ENCODE data around the gene GGTA1. TPM values are rescaled to one million over a fixed set of nuclear protein-coding genes. Genes with fewer than 3 reads are reported as not detected.

The GGTA1 gene
- polyA plus RNA-seq (2011; rRNA removed) (not detected in 2 replicates), polyA minus RNA-seq (2011; rRNA and poly(A)+ RNA removed) (not detected in 2 replicates)

- Histone ChIP-seq H3K9me3 (ENCODE audit: control insufficient read depth, insufficient read depth, low read length) (no peaks in the 10 kb centered on the region; the same call in 1 of the 2 replicates), H3K27me3 (ENCODE audit: control insufficient read depth, insufficient read depth, low read length) (peaks cover 57% of the 10 kb centered on the region), H3K27ac (ENCODE audit: low read depth, low read length) (no peak within 1 kb of the TSS), H3K4me3 (ENCODE audit: low read depth, low read length) (peak within 1 kb of the TSS; percentile 52)
- POLR2A ChIA-PET: interaction anchor here (1.0 kb wide), 1 partner anchor 30 kb away, joined by 3 read pairs; no protein-coding TSS in a partner anchor
- no peak for TF ChIP-seq CTCF (IDR thresholded peaks at IDR 0.05; ENCODE audit: low read depth, low read length)
- CTCF ChIA-PET: interaction anchor here (0.6 to 1.1 kb wide), 6 partner anchors 14 to 303 kb away, joined by 3 to 9 read pairs (median 3); no protein-coding TSS in a partner anchor
- DNase-seq (ENCODE audit: low read depth, low spot score): no peak
Measured at GRCh38 chr9:121499427-121500164, at the start of gene GGTA1. Gene GGTA1 (minus strand): TSS chr9:121499844. CDS start chr9:121467922, 31,922 bp downstream.

GRCh38 chr9:121548666-121549065 lies 49.0 kb upstream of the GGTA1 start:
- no peak overlapping the region for H3K4me3 ChIP-seq (ENCODE audit: low read depth, low read length)
- H3K27me3 ChIP-seq (ENCODE audit: control insufficient read depth, insufficient read depth, low read length): peaks cover 21% of the 10 kb centered on the region
- H3K9me3 ChIP-seq (ENCODE audit: control insufficient read depth, insufficient read depth, low read length): no peaks in the 10 kb centered on the region
- DNase-seq (ENCODE audit: low read depth, low spot score): no peak
- TF ChIP-seq CTCF (IDR thresholded peaks at IDR 0.05; ENCODE audit: low read depth, low read length): no peak
- ChIA-PET POLR2A (no interaction called here), CTCF (interaction anchor here (0.7 to 2.3 kb wide), 3 partner anchors 23 to 148 kb away, joined by 3 to 19 read pairs (median 8); no protein-coding TSS in a partner anchor)
- no peak overlapping the region for H3K27ac ChIP-seq (ENCODE audit: low read depth, low read length)

- Histone ChIP-seq H3K27ac (ENCODE audit: low read depth, low read length) (no peak overlapping the region), H3K27me3 (ENCODE audit: control insufficient read depth, insufficient read depth, low read length) (peaks cover 9% of the 10 kb centered on the region), H3K9me3 (ENCODE audit: control insufficient read depth, insufficient read depth, low read length) (no peaks in the 10 kb centered on the region), H3K4me3 (ENCODE audit: low read depth, low read length) (peak overlapping the region; percentile 27)
- ChIA-PET POLR2A (interaction anchor here (0.5 to 1.0 kb wide), 6 partner anchors 12 to 439 kb away, joined by 3 to 6 read pairs (median 4); no protein-coding TSS in a partner anchor), CTCF (interaction anchor here (0.5 to 2.7 kb wide), 70 partner anchors 10 to 805 kb away, joined by 3 to 44 read pairs (median 5); partner anchors contain the start of genes DAB2IP and TTLL11)
- DNase-seq (ENCODE audit: low read depth, low spot score): peak; percentile 89
- TF ChIP-seq CTCF (IDR thresholded peaks at IDR 0.05; ENCODE audit: low read depth, low read length): peak; percentile 94
Measured at GRCh38 chr9:121545875-121546423, 46.3 kb upstream of the GGTA1 start.

GRCh38 chr9:121545150-121545874 lies 45.7 kb upstream of the GGTA1 start:
- Histone ChIP-seq H3K4me3 (ENCODE audit: low read depth, low read length) (no peak overlapping the region), H3K27me3 (ENCODE audit: control insufficient read depth, insufficient read depth, low read length) (peaks cover 5% of the 10 kb centered on the region), H3K9me3 (ENCODE audit: control insufficient read depth, insufficient read depth, low read length) (no peaks in the 10 kb centered on the region), H3K27ac (ENCODE audit: low read depth, low read length) (no peak overlapping the region)
- TF ChIP-seq CTCF (IDR thresholded peaks at IDR 0.05; ENCODE audit: low read depth, low read length): no peak
- no peak for DNase-seq (ENCODE audit: low read depth, low spot score)
- POLR2A ChIA-PET: interaction anchor here (0.6 to 1.0 kb wide), 3 partner anchors 12 to 440 kb away, joined by 3 to 6 read pairs (median 3); no protein-coding TSS in a partner anchor
- CTCF ChIA-PET: interaction anchor here (0.5 to 2.7 kb wide), 60 partner anchors 9 to 1235 kb away, joined by 3 to 44 read pairs (median 5); partner anchors contain the start of genes DAB2IP and TTLL11

Measured in AG04450 (cell line).